Tibial nerve (tissue), 4 donors: ENCODE measurements around the gene SOCS6.

Source experiments
- CTCF ChIP-seq, 5 experiments: fragments of 200-600 bp in 3 of 5; fragments of 450-650 bp in 2 of 5; sonication (generic) in 3 of 5; IDR thresholded peaks; one replicate each; pipeline ENCODE4 v1.5.1; 2016 to 2019; ENCODE audit warnings: antibody characterized with exemption in 5 of 5, mild to moderate bottlenecking in 3 of 5, moderate library complexity in 2 of 5
- EP300 ChIP-seq, 2 donors: sonication (generic); formaldehyde crosslinking; IDR thresholded peaks; one replicate each; pipeline ENCODE4 v1.6.1; 2017; ENCODE audit warnings: antibody characterized with exemption in 2 of 2, mild to moderate bottlenecking in 1 of 2
- POLR2A ChIP-seq, 2 donors: fragments of 450-650 bp; IDR thresholded peaks; one replicate each; pipeline ENCODE4 v1.6.1; 2017; ENCODE audit warnings: antibody characterized with exemption in 2 of 2, mild to moderate bottlenecking in 2 of 2, moderate library complexity in 2 of 2

GRCh38 chr18:70368903-70369302, 80.1 kb downstream of the SOCS6 start:
- TF ChIP-seq CTCF (IDR thresholded peaks at IDR 0.05), result no peak
- TF ChIP-seq EP300 (IDR thresholded peaks at IDR 0.05), result no peak
- TF ChIP-seq POLR2A (IDR thresholded peaks at IDR 0.05), result no peak
